Measurements from ENCODE around the gene LRRC66. TPM values are rescaled to one million over a fixed set of nuclear protein-coding genes. Genes with fewer than 3 reads are reported as not detected.

Gene LRRC66
- total RNA-seq, 1 donor from 2014 or later: 1.0 TPM

- DNase-seq (ENCODE audit: low spot score): no peak
- H3K4me1 ChIP-seq: peaks cover 13% of the 10 kb centered on the region
- H3K4me3 ChIP-seq: no peak overlapping the region
- no peak overlapping the region for H3K9ac ChIP-seq
- peaks cover 10% of the 10 kb centered on the region for H3K36me3 ChIP-seq
- Mint-ChIP-seq H3K4me3 (no peak overlapping the region), H3K27ac (no peak overlapping the region), H3K9me3 (no peaks in the 10 kb centered on the region), H3K27me3 (ENCODE audit: insufficient read depth, low read depth) (no peaks in the 10 kb centered on the region), H3K36me3 (peaks cover 4% of the 10 kb centered on the region), H3K4me1 (no peaks in the 10 kb centered on the region)
- H3K27me3 ChIP-seq: no peaks in the 10 kb centered on the region
- no peak overlapping the region for H2AFZ ChIP-seq (replicated peaks)
- H3F3A ChIP-seq (ENCODE audit: low read depth): peaks cover 8% of the 10 kb centered on the region
- no peaks in the 10 kb centered on the region for H3K9me3 ChIP-seq (ENCODE audit: low read depth)
- H3K79me2 ChIP-seq (ENCODE audit: low read depth): no peaks in the 10 kb centered on the region
- no peak overlapping the region for H3K4me2 ChIP-seq
- no peak overlapping the region for H3K27ac ChIP-seq
- no peaks in the 10 kb centered on the region for H4K20me1 ChIP-seq (ENCODE audit: low read depth)
- no peak for TF ChIP-seq EZH2phosphoT487 (IDR thresholded peaks at IDR 0.05)
- TF ChIP-seq EZH2 (IDR thresholded peaks at IDR 0.05): no peak
These were observed 9.2 kb downstream of the LRRC66 start for GRCh38 chr4:52010986-52011385.

- H3K4me3 ChIP-seq: no peak overlapping the region
- Mint-ChIP-seq H3K4me3 (no peak overlapping the region), H3K4me1 (no peaks in the 10 kb centered on the region), H3K27me3 (ENCODE audit: insufficient read depth, low read depth) (no peaks in the 10 kb centered on the region), H3K27ac (no peak overlapping the region), H3K36me3 (peaks cover 2% of the 10 kb centered on the region), H3K9me3 (no peaks in the 10 kb centered on the region)
- H3K9ac ChIP-seq: no peak overlapping the region
- DNase-seq (ENCODE audit: low spot score): no peak
- no peak overlapping the region for H3K27ac ChIP-seq
- no peaks in the 10 kb centered on the region for H3K4me1 ChIP-seq
- peaks cover 4% of the 10 kb centered on the region for H3K36me3 ChIP-seq
- H3K79me2 ChIP-seq (ENCODE audit: low read depth): no peaks in the 10 kb centered on the region
- no peak for TF ChIP-seq EZH2phosphoT487 (IDR thresholded peaks at IDR 0.05)
- no peak for TF ChIP-seq EZH2 (IDR thresholded peaks at IDR 0.05)
- TF ChIP-seq CTCF (IDR thresholded peaks at IDR 0.05): no peak
- H3K27me3 ChIP-seq: no peaks in the 10 kb centered on the region
- no peak overlapping the region for H2AFZ ChIP-seq (replicated peaks)
- no peaks in the 10 kb centered on the region for H3F3A ChIP-seq (ENCODE audit: low read depth)
- H3K9me3 ChIP-seq (ENCODE audit: low read depth): no peaks in the 10 kb centered on the region
- H3K4me2 ChIP-seq: no peak overlapping the region
- H4K20me1 ChIP-seq (ENCODE audit: low read depth): no peaks in the 10 kb centered on the region
These were observed 13.3 kb downstream of the LRRC66 start for GRCh38 chr4:52006887-52007286.

- peaks cover 4% of the 10 kb centered on the region for H3K36me3 ChIP-seq
These were observed 14.4 kb downstream of the LRRC66 start for GRCh38 chr4:52005604-52006273.

More at GRCh38 chr4:52005604-52006273, 14.4 kb downstream of the LRRC66 start:
- no peaks in the 10 kb centered on the region for H4K20me1 ChIP-seq (ENCODE audit: low read depth)
- no peak overlapping the region for H2AFZ ChIP-seq (replicated peaks)
- H3F3A ChIP-seq (ENCODE audit: low read depth): no peaks in the 10 kb centered on the region
- H3K9me3 ChIP-seq (ENCODE audit: low read depth): no peaks in the 10 kb centered on the region
- TF ChIP-seq CTCF (IDR thresholded peaks at IDR 0.05): no peak
- no peak for TF ChIP-seq EZH2 (IDR thresholded peaks at IDR 0.05)
- no peak for TF ChIP-seq EZH2phosphoT487 (IDR thresholded peaks at IDR 0.05)
- H3K9ac ChIP-seq: no peak overlapping the region
- Mint-ChIP-seq H3K27ac (no peak overlapping the region), H3K9me3 (no peaks in the 10 kb centered on the region), H3K4me1 (no peaks in the 10 kb centered on the region), H3K4me3 (no peak overlapping the region), H3K27me3 (ENCODE audit: insufficient read depth, low read depth) (peaks cover 5% of the 10 kb centered on the region), H3K36me3 (peaks cover 2% of the 10 kb centered on the region)
- no peaks in the 10 kb centered on the region for H3K79me2 ChIP-seq (ENCODE audit: low read depth)
- no peak for DNase-seq (ENCODE audit: low spot score)
- H3K27me3 ChIP-seq: no peaks in the 10 kb centered on the region
- H3K4me2 ChIP-seq: no peak overlapping the region
- H3K27ac ChIP-seq: no peak overlapping the region
- H3K4me1 ChIP-seq: no peaks in the 10 kb centered on the region
- H3K4me3 ChIP-seq: no peak overlapping the region
